Ovary (tissue), 3 donors: ENCODE measurements around the gene TMEM35A.

Source experiments
- CTCF ChIP-seq, 3 donors: fragments of 450-650 bp in 2 of 3; fragments of 200-600 bp in 1 of 3; IDR thresholded peaks; one replicate each; pipeline versions ENCODE4 v1.5.1 to v1.8.0; 2016 to 2022; ENCODE audit warnings: antibody characterized with exemption in 3 of 3, mild to moderate bottlenecking in 1 of 3
- POLR2A ChIP-seq: fragments of 450-650 bp; IDR thresholded peaks from one replicate; pipeline ENCODE4 v1.6.1; 2017; ENCODE audit warnings: antibody characterized with exemption, mild to moderate bottlenecking, moderate library complexity
- donor health status: DM: no; HTN: no; CAD: no.

- TF ChIP-seq CTCF (IDR thresholded peaks at IDR 0.05) (no peak), POLR2A (no peak)
These were observed 29.6 kb downstream of the TMEM35A start for GRCh38 chrX:101108284-101108683.
